HepG2 (cell line): ENCODE results near the gene WBP1. TPM values are rescaled to one million over a fixed set of nuclear protein-coding genes. Genes with fewer than 3 reads are reported as not detected.

Experiments
- ATAC-seq: fragments of 200-7000 bp; cut with Tn5 transposase; 3 replicates; pipeline ENCODE4 v1.9.1; 2020; ENCODE audit warnings: mild to moderate bottlenecking, moderate library complexity
- BruUV-seq: library from RNA; stranded (reverse); fragments of 400-500 nt; replicated peaks from 2 replicates; lab custom pipeline; 2021; lab: Mats Ljungman, UMichigan
- CTCF ChIA-PET: fragments of 300-600 bp; formaldehyde crosslinking; extraction: SDS; loops from one replicate; lab custom pipeline; 2021; ENCODE audit warnings: low total read pairs, inconsistent platforms, low intra/inter-chr PET ratio; lab: Yijun Ruan, JAX
- POLR2A ChIA-PET: fragments of 350-600 bp; sonication (Branson Sonifier 250); formaldehyde crosslinking; loops from one replicate; lab custom pipeline; 2020; ENCODE audit warnings: antibody characterized with exemption, inconsistent platforms; lab: Yijun Ruan, JAX
- DNase-seq: peaks from one replicate; pipeline ENCODE4 v3.0.0-alpha.2; 2015; ENCODE audit warnings: low spot score
- FAIRE-seq: peaks from 3 replicates; lab custom pipeline; 2011; peaks lifted over from hg19 to GRCh38; lab: Jason Lieb, UNC
- H2AFZ ChIP-seq: one replicate; pipeline ENCODE4 v1.6.1; 2011; ENCODE audit warnings: low read length, inconsistent platforms
- H3K27ac ChIP-seq: fragments of 300-600 bp; 3 replicates; pipeline ENCODE4 v1.8.0; 2011; ENCODE audit warnings: mixed run types, mild to moderate bottlenecking, mixed read lengths, low read length, inconsistent platforms; ENCODE audit not compliant: insufficient read depth; ENCODE audit errors: extremely low read length
- H3K27me3 ChIP-seq, 2 experiments: fragments of 200-600 bp in 1 of 2; 2 replicates in 1 of 2; 3 replicates in 1 of 2; pipeline versions ENCODE4 v1.6.0 to v1.8.0; 2011; ENCODE audit warnings: low read length in 2 of 2, mild to moderate bottlenecking in 2 of 2, moderate library complexity in 2 of 2, inconsistent platforms in 1 of 2; ENCODE audit not compliant: insufficient read depth in 2 of 2, control insufficient read depth in 1 of 2
- H3K36me3 ChIP-seq, 2 experiments: fragments of 200-600 bp in 1 of 2; replicated peaks in 1 of 2; 2 replicates in 1 of 2; 3 replicates in 1 of 2; pipeline versions ENCODE4 v1.5.1 to v1.8.0; 2011; ENCODE audit warnings: low read length in 2 of 2, inconsistent platforms in 1 of 2; ENCODE audit not compliant: insufficient read depth in 2 of 2, control insufficient read depth in 1 of 2
- H3K4me1 ChIP-seq: 2 replicates; pipeline ENCODE4 v1.5.1; 2012; ENCODE audit warnings: low read length, inconsistent platforms; ENCODE audit not compliant: insufficient read depth
- H3K4me2 ChIP-seq: 2 replicates; pipeline ENCODE4 v1.6.0; 2011; ENCODE audit warnings: low read depth, low read length, inconsistent platforms
- H3K4me3 ChIP-seq, 3 experiments: fragments of 200-600 bp in 1 of 3; sonication (generic), shearing (Covaris generic) in 1 of 3; replicated peaks in 1 of 3; 2 replicates each; pipeline ENCODE4 v1.5.1; 2011 to 2016; ENCODE audit warnings: low read length in 3 of 3, inconsistent platforms in 2 of 3, low read depth in 2 of 3, mild to moderate bottlenecking in 2 of 3, control low read depth in 1 of 3, mixed read lengths in 1 of 3; ENCODE audit not compliant: insufficient read depth in 1 of 3
- H3K79me2 ChIP-seq: one replicate; pipeline ENCODE4 v1.6.1; 2011; ENCODE audit warnings: low read length, inconsistent platforms; ENCODE audit not compliant: insufficient read depth
- H3K9ac ChIP-seq: 2 replicates; pipeline ENCODE4 v1.6.0; 2011; ENCODE audit warnings: mild to moderate bottlenecking, low read depth, low read length, inconsistent platforms; ENCODE audit not compliant: insufficient read depth
- H3K9me3 ChIP-seq: 2 replicates; pipeline ENCODE4 v1.5.1; 2012; ENCODE audit warnings: mild to moderate bottlenecking, low read length
- H4K20me1 ChIP-seq: 2 replicates; pipeline ENCODE4 v1.6.0; 2011; ENCODE audit warnings: inconsistent platforms, mild to moderate bottlenecking, low read length, moderate library complexity; ENCODE audit not compliant: insufficient read depth
- MIER3 ChIP-seq: IDR thresholded peaks from 2 replicates; pipeline ENCODE4 v1.6.1; 2016; ENCODE audit warnings: missing compliant biosample characterization, borderline replicate concordance
- MXI1 ChIP-seq: IDR thresholded peaks from 3 replicates; pipeline ENCODE4 v1.6.1; 2012; ENCODE audit warnings: low read depth, low read length, inconsistent platforms, borderline replicate concordance
- RFXANK ChIP-seq: IDR thresholded peaks from 2 replicates; pipeline ENCODE4 v1.6.1; 2016
- RXRA ChIP-seq: sonication (generic); formaldehyde crosslinking; IDR thresholded peaks from 2 replicates; pipeline ENCODE4 v1.5.1; 2020; ENCODE audit warnings: missing genetic modification reagents
- TOE1 ChIP-seq: sonication (generic); formaldehyde crosslinking; IDR thresholded peaks from 2 replicates; pipeline ENCODE4 v1.4.0; 2020; ENCODE audit warnings: mild to moderate bottlenecking, missing genetic modification reagents
- ZGPAT ChIP-seq: IDR thresholded peaks from 2 replicates; pipeline ENCODE4 v1.6.1; 2016; ENCODE audit warnings: mild to moderate bottlenecking
- ZNF281 ChIP-seq: sonication (generic); formaldehyde crosslinking; IDR thresholded peaks from 2 replicates; pipeline ENCODE4 v1.4.0; 2020; ENCODE audit warnings: missing genetic modification reagents, borderline replicate concordance
- ZNF407 ChIP-seq: sonication (generic); formaldehyde crosslinking; IDR thresholded peaks from one replicate; pipeline ENCODE4 v1.5.1; 2020; ENCODE audit warnings: mild to moderate bottlenecking, missing genetic modification reagents; ENCODE audit errors: not compliant biosample characterization
- ZNF768 ChIP-seq: sonication (generic); formaldehyde crosslinking; IDR thresholded peaks from 2 replicates; pipeline ENCODE4 v1.4.0; 2020; ENCODE audit warnings: missing genetic modification reagents
- WGBS: methylation state at CpG from one replicate; pipeline ENCODE4 v1.1.6; 2017; ENCODE audit warnings: low lambda C conversion rate; 5-methylcytosine and 5-hydroxymethylcytosine counted together
- in situ Hi-C: cut with HindIII; loops from 2 replicates; pipeline ENCODE4 v1.10.0; 2017; ENCODE audit warnings: low pct_unique_long_range_greater_than_20kb; ENCODE audit not compliant: extremely low pct_ligation_motif_present
- intact Hi-C: fragments of 100-400 bp; cut with micrococcal nuclease; formaldehyde crosslinking; loops from one replicate; pipeline ENCODE4 v1.10.0; 2022; ENCODE audit not compliant: unreplicated experiment
- polyA plus RNA-seq, 8 experiments: library from polyadenylated mRNA; depleted of rRNA in 3 of 8; stranded (reverse) in 7 of 8; unstranded in 1 of 8; fragments of >200 nt; fragmentation: Illumina TruSeq in 4 of 8; extraction: Trizol in 4 of 8; gene quantifications; 2 replicates each; pipeline versions ENCODE4 v1.2.1 to v1.2.3, GENCODE V29; 2011 to 2016; ENCODE audit warnings: low read depth in 4 of 8, missing spikeins in 1 of 8, mixed read lengths in 1 of 8; ENCODE audit not compliant: insufficient read depth in 1 of 8
- total RNA-seq, 5 experiments: library from RNA; depleted of rRNA; stranded (reverse); fragments of >200 nt; fragmentation: Illumina TruSeq; extraction: Trizol; gene quantifications; 2 replicates each; pipeline ENCODE4 v1.2.3, GENCODE V29; 2016; ENCODE audit warnings: low read depth in 1 of 5

The WBP1 gene
- total and polyA plus RNA-seq, 2 of the 13 experiments (the other 11 are each of a cell fraction or from before 2014, with no cell fraction given): 38.8 to 85.7 TPM

GRCh38 chr2:74488643-74489481, 30.6 kb downstream of the WBP1 start:
- Histone ChIP-seq H3K36me3 (peaks cover 34 to 44% of the 10 kb centered on the region in 2 experiments), H3K79me2 (peaks cover 4% of the 10 kb centered on the region), H2AFZ (no peak overlapping the region), H4K20me1 (no peaks in the 10 kb centered on the region), H3K4me3 (peak overlapping the region in 1 of 3 experiments; percentile 18; a peak in 2 of 6 replicates), H3K27me3 (no peaks in the 10 kb centered on the region), H3K27ac (peak overlapping the region; percentile 84), H3K9me3 (no peaks in the 10 kb centered on the region), H3K9ac (peak overlapping the region; percentile 32), H3K4me2 (peak overlapping the region; percentile 48), H3K4me1 (peaks cover 77% of the 10 kb centered on the region)
- FAIRE-seq (peak; percentile 99), ATAC-seq (peak; percentile 83), DNase-seq (peak; percentile 93)
- 20% methylated on average over 9 of the region's 9 CpGs for WGBS
- intact Hi-C loops (loop anchor here (1.0 kb wide), 1 partner anchor 8 kb away; no protein-coding TSS in a partner anchor), in situ Hi-C loops (no loop called here)
- ChIA-PET POLR2A (interaction anchor here (0.7 to 20.6 kb wide), 13 partner anchors 8 to 563 kb away, joined by 3 to 795 read pairs (median 11); partner anchors contain the start of genes AUP1, DQX1, HTRA2 and INO80B), CTCF (interaction anchor here (1.3 kb wide), 1 partner anchor 13 kb away, joined by 5 read pairs; no protein-coding TSS in a partner anchor)
- TSS peak; percentile 48 for BruUV-seq
- TF ChIP-seq RXRA (CRISPR knock-in tag) (peak; percentile 82; the same call in 1 of the 2 replicates), RFXANK (CRISPR knock-in tag) (no peak), MIER3 (peak; percentile 82; the same call in 1 of the 2 replicates), ZNF407 (CRISPR knock-in tag) (no peak), MXI1 (no peak), ZGPAT (CRISPR knock-in tag) (peak; percentile 87), ZNF281 (peak; percentile 70; the same call in 1 of the 2 replicates), ZNF768 (no peak), TOE1 (CRISPR knock-in tag) (peak; percentile 36)
